Adipose tissue (tissue), 3 donors: ENCODE results near the gene TIGD4. TPM values are rescaled to one million over a fixed set of nuclear protein-coding genes. Genes with fewer than 3 reads are reported as not detected.
"Not testable (repeated sequence)": the region's sequence is repeated elsewhere in the genome, so short reads cannot be mapped to it uniquely, and the experiment has no call there.

Source experiments
- H3K27ac ChIP-seq: one replicate; pipeline ENCODE4 v1.5.1; 2013; ENCODE audit warnings: low read depth, low read length
- WGBS, 3 donors: extraction: QIAGEN DNeasy Blood & Tissue Kit; methylation state at CpG; one replicate each; pipeline ENCODE4 v1.1.7; 2013; 5-methylcytosine and 5-hydroxymethylcytosine counted together
- polyA plus RNA-seq, 3 donors: library from polyadenylated mRNA; stranded (reverse); fragments of 200-250 nt; gene quantifications; one replicate each; pipeline ENCODE4 v1.2.3, GENCODE V29; 2013
- donor health status: healthy with polysubstance abuse.
- donor health status: Bipolar disorder and iron deficiency.
- donor health status: healthy.

TIGD4 gene
- polyA plus RNA-seq, 3 donors = 0.07 to 0.09 TPM; not detected in 1

DNA sequence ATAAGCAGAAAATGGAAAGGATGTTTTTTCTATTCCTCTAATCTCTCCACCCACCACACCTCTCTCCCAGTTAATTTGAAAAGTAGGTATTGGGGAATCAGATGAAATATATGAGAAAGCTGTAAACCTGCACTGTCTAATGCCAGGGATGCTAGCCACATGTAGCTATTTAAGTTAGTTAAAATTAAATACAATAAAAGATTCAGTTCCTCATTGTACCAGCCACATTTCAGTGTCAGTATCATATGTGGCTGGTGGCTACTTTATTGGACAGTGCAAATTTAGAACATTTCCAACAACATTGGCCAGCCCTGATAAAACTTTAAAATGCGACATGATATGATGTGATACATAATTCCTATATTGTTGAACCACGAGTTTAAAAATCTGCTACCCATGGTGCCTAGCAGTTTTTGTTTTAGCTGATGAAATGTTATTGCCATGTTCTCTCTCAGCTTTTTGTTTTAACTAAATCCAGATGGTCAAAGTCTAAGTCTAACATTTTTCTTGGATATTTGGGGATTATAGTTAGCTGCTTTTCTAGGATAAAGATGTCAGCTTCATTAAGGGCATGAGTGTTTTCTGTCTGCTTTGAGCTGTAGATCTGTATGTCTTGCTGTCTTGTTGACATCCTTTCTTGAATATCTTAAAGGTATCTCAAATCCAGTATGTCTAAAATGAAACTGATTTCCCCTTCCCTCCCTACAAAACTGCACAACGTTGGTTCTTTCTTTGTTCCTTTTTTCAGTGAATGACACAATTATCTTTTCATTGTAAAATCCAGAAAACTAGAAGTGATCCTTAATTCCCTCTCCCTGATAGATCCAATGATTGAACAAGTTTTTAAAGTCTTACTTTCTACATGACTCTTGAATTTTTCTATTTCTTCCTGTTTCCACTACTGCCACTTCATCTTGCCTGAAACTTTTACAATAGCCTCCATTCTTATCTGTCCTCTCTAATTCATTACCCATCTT is 6.4 kb upstream of the TIGD4 start:
- H3K27ac ChIP-seq = no peak overlapping the region
- 62 to 64% (median 63%) methylated on average over 3 of the region's 3 CpGs for WGBS, 3 donors

DNA sequence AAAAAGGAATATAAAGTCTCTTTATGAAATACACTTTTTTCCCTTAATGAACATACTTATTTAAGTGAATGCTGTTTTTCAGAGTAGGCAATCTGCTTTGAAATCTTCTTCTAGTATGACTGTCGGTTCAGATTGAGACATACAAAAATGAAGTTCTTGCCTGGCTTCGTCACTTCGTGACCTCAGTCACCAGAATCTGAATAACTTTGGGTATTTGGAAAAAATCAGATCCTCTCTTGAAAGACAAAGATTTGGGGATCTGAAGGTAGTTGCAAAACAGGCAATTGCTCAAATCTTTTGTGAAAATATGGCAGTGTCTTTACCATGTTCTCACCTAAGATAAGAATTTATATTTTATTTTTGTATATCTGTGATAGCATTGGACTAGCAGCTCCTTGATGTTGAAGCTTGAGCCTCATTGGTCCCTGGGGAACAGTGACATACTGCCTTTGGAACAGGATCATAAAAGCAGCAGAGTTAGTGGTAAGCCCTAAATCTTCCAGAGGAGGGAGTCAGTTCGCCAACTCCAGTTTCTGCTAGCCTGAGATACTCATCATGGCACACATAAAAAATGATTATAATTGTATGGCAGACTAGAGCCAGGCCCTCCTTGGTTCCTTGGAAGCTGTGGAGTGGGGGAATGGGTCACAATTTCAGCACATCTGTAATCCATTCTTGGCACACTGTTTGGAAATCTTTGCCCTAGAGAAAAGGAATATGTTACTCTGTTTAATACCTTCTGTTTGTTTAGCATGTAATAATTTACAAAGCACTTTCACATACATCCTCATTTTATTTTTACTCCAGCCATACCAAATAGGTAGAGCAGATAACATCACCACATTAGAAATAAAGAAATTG is 5.2 kb upstream of the TIGD4 start:
- no peak overlapping the region for H3K27ac ChIP-seq
- 56 to 82% (median 69%) methylated on average over 4 of the region's 4 CpGs for WGBS, 3 donors

DNA sequence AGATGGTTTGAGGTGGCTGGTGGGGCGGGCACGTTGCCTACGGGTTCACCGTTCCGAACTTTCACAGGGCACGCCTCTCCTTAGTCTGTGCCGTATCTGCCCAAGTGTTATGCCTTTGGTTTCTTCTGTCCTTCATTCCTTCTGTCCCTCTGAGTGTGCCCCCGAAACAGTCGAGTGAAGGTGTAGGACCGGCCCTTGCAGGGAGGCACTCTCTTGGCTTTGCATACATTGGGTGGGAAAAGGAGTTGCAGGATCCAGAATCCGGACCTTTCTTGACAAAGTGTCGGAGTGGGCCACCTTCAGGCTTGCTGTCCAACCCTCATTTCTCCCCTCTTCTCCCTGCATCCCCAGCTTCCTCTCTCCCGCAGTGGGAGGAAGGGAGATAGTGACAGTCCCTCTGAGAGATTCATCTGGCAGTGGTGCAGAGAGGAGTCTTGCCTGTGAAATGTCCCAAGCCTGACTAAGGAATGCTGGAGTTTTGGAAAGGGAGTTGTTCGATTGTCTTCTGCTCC is 793 bp upstream of the TIGD4 start:
- H3K27ac ChIP-seq = no peak overlapping the region
- 0 to 4% (median 3%) methylated on average over 14 of the region's 14 CpGs for WGBS, 3 donors

DNA sequence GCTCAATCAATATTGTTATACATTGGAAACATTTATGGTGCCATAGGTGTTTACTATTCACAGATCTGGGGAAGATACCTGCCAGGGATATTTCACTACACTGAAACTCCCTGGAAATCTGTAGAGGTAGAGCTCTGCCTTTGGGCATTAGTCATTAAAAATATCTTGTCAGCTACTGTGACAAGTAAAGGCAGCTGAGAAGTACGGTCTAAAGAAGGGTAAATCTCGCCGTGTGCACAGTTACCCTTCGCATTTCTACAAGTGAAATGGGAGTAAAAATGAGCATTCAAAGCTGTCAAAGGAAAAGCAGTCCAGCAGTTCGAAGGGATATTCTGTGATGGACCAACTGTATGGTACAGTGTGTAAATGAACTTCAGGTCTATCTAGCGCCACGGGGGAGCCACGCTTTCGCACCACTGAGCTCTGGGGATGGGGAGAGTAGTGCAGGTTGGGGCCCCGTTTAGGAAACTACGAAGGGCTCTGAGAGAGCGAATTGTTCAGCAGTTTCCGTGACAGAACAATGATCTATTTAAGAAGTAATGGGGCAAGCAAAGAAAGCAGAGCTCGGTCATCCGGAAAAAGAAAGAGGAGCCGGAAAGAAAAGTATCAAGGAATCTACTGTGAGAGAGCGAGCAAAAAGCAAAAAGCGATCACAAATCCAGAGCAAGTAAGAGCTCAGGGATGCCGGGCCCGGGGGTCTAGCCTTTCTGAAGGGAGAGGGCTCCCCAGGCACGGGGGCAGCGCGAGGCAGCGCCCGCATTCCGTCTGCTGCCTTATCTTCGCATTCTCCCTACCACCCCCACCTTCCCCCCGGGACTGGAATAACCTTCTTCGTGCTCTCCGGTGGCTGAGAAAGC is 646 bp downstream of the TIGD4 start:
- WGBS, 3 donors = 1 to 2% (median 1%) methylated on average over 29 to 30 of the region's 30 CpGs
- no peak overlapping the region for H3K27ac ChIP-seq

DNA sequence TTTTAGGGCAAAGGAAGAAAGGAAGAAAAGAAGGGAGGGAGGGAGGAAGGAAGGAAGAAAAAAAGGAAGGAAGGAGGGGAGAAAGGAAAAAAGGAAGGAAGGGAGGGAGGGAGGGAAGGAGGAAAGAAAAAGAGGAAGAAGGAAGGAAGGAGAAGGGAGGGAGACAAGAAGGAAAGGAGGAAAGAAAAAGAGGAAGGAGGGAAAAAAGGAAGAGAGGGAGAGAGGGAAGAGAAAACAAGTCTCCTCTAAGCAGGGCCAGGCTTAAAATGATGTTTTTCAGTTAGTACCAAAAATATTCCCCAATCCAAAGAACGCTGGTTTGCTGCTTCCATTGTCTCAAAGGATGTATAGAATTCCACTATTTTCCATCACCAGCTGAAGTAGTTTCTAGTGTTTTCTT is 2.0 kb downstream of the TIGD4 start:
- 86 to 100% (median 95%) methylated on average over 1 of the region's 1 CpG for WGBS, 3 donors
- H3K27ac ChIP-seq = no peak overlapping the region

DNA sequence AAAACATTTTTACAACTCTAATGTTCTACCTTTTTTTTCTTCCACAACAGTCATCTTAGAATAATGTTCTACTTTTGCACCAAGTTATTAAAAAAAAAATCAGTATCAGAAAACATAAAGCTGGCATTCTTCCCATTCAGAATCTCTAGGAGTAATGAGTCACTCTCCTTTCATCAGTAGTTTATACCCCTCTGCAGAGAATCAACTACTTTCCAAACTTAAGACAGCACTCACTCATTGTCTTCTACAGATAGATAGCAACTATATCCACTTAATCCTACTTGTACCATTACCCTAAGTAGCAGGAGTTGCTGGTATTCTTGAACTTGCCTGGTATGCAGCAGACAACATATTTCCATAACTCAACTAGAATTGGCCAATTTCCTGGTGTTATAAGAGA is 3.2 kb downstream of the TIGD4 start:
- no peak overlapping the region for H3K27ac ChIP-seq

DNA sequence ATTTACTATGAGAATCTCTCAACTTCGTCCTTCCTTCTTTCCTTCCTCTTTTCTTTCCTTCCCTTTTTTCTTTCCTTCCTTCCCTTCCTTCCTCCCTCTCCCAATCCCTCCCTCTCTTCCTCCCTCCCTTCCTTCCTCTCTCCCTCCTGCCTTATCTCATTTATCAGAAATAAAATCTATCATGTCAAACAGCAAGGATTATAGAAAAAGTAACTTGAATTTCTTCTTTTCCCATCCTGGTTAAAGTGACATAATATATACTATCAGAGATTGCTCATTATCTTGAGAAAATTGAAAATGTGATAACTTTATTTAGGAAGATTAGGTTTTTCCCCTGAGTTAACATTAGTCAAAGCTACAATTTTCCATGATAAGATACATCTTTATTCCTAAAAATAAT is 5.6 kb downstream of the TIGD4 start:
- WGBS, 3 donors = 31 to 48% (median 47%) methylated on average over 1 of the region's 1 CpG
- H3K27ac ChIP-seq = no peak overlapping the region

DNA sequence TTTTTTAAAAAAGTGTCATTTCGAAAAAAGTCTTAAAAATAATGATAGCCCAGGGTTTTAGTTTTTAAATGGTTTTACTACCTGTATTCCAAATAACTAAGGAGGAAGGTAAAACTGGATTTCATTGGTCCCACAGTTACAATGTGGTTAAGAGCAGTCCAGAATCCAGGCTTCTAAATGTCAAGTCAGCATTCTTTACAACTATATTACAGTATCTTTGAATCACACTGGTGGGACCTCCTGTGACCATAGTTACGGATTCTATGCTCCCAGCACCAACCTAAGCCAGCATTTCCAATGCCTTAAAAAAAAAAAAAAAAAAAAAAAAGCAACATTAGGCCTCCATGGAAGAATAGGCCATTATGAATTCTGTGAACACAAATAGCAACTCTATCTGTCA is 6.2 kb downstream of the TIGD4 start:
- WGBS, 3 donors = 86 to 97% (median 93%) methylated on average over 2 of the region's 2 CpGs
- H3K27ac ChIP-seq = no peak overlapping the region

DNA sequence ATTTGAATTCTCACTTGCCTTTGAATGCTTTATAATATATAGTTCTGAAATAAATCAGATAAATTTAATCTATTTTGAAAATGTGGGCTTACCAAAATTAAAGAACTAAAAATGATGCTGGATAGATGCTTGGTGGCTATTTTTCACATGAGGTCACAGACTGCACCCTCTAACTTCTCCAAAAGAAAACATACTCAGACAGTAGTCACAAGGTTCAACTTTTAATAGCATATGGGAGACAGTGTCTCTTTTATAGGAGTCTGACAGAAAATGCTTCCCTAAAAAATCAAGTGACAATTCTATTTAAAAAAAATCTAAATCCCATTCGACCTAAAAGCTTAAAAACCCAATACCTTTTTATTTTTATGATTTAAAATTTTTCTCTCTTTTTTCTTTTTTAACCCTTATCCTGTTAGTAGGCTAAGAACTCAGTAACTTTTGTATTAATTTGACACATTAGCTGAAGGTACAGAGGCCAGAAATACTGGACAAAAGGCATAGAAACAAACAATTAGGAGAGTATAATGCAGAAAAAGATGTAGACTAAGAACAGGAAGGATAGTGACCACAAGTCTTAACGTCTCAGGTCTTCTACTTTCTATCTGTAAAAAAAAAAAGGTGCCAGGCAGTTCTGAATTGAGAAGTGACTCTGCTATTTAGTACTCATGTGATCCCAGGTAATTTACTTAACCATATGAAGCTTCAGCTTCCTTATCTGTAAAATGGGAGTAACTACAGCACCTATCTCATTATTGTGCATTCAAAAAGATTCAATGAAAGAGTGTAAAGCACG is 7.6 kb downstream of the TIGD4 start:
- H3K27ac ChIP-seq = no peak overlapping the region
- 50 to 62% (median 59%) methylated on average over 3 of the region's 3 CpGs for WGBS, 3 donors

DNA sequence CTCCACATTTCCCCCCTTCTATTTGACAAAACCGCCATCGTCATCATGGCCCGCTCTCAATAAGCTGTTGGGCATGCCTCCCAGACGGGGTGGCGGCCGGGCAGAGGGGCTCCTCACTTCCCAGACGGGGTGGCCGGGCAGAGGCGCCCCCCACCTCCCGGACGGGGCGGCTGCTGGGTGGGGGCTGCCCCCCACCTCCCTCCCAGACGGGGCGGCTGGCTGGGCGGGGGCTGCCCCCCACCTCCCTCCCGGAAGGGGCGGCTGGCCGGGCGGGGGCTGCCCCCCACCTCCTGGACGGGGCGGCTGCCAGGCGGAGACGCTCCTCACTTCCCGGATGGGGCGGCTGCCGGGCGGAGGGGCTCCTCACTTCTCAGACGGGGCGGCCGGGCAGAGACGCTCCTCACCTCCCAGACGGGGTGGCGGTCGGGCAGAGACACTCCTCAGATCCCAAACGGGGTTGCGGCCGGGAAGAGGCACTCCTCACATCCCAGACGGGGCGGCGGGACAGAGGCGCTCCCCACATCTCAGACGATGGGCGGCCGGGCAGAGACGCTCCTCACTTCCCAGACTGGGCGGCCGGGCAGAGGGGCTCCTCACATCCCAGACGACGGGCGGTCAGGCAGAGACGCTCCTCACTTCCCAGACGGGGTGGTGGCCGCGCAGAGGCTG is 14.3 kb downstream of the TIGD4 start:
- not testable (repeated sequence) for H3K27ac ChIP-seq
- 92 to 94% (median 92%) methylated on average over 42 to 53 of the region's 54 CpGs for WGBS, 3 donors

DNA sequence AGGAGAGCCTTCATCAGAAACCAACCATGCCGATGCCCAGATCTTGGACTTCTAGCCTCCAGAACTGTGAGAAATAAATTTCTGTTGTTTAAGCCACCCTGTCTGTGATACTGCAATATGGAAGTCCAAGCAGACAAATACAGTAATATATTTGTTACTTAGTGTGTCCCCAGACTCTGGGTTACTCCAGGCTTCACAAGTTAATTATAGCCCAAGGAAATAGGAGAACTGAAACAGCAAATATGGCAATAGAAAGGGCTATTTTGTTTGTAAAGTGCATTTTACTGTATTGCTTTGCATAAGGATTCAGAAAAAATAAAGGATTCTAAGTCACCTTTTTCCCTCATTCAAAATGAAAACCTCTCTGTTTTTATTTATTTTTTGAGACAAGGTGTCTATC is 15.7 kb downstream of the TIGD4 start:
- WGBS, 3 donors = 89 to 100% (median 95%) methylated on average over 1 of the region's 1 CpG
- H3K27ac ChIP-seq = no peak overlapping the region

DNA sequence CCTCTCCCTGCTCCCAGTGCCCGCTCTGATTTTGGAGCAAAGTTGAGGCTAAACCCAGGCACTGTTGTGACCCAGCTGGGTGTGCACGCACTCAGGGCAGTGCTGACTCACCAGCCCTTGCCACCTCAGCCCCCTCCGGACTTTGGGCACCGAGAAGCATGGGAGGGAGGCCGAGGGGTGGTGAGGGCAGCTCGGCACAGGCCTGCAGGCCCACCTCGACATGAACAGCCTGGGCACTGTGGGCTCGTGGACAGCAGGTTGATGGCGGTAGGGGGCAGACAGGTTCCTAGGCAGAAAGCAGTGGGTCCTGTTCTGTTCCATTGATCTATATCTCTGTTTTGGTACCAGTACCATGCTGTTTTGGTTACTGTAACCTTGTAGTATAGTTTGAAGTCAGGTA is 30.9 kb downstream of the TIGD4 start:
- no peak overlapping the region for H3K27ac ChIP-seq
- WGBS, 3 donors = 91 to 96% (median 94%) methylated on average over 9 of the region's 9 CpGs

DNA sequence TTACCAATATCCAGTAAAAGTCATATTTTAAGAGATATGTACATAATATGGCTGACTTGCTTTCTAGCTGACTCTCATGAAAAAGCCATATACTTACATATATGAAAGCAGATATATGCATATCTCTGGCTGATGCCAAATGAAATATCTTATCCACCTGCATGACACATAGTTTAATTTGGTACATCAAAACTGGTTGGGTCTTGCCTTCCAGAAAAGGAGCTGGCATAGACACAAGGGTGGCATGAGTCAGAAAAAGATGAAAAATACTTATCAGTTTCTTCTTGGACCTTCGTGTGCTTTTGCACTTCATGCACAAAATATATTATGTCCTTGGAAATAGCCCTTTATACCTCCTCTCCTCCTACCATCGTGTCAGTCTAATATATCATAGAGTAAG is 32.1 kb downstream of the TIGD4 start:
- WGBS, 3 donors = 51 to 64% (median 52%) methylated on average over 2 of the region's 2 CpGs
- H3K27ac ChIP-seq = no peak overlapping the region

DNA sequence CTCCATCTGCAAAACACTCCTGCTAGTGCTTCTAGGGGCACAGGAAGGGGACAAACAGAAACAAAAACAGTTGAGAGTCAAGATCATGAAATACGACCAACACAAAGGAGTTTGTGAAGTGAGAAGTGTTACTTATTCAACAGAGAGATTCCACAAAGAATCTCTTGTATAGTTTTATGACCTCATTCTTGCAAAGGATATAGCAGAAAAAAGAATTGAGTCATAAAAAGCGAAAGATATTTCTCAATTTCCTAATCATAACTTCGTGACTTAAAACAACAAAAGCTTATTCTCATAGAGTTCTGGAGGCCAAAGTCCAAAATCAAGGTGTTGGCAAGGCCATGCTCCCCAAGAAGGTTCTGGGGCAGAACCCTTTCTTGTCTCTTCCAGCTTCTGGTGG is 40.7 kb downstream of the TIGD4 start:
- WGBS, 3 donors = 30 to 55% (median 51%) methylated on average over 3 of the region's 3 CpGs
- no peak overlapping the region for H3K27ac ChIP-seq

DNA sequence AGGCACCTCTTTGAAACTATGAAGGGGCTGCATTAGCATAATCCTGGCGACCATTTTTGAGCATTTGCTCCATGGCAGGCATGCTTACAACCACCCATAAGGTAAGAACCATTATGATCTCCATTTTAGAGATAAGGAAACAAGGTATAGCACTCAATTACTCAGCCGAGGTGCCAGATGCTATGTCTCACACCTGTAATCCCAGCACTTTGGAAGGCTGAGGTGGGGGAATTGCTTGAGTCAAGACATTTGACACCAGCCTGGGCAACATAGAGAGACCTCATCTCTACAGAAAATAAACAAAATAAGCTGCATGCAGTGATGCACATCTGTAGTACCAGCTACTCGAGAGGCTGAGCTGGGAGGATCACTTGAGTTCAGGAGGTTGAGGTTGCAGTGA is 43.6 kb downstream of the TIGD4 start:
- no peak overlapping the region for H3K27ac ChIP-seq
- WGBS, 3 donors = 57 to 61% (median 58%) methylated on average over 3 of the region's 3 CpGs

DNA sequence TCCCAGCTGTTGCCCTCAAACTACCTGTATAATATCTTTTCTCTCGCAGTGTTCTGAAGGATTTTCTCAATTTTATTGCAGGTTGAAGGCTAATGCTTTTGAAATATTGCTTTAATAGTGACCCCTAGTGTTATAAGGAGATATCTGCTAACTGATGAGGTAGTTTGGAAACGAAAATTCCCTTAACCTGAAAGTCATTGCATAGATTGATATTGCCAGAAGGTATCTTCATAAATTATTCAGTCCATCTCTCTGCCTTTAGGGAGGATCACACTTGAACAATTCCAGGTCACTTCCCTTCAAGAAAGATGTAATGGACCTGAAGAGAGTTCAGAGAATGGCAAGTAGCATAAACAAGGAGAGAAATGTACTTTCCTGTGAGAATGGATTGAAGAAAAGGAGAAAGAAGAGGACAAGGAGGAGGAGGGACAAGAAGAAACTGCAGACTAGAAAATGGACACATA is 44.1 kb downstream of the TIGD4 start:
- no peak overlapping the region for H3K27ac ChIP-seq
- 6 to 13% (median 7%) methylated on average over 2 of the region's 2 CpGs for WGBS, 3 donors

DNA sequence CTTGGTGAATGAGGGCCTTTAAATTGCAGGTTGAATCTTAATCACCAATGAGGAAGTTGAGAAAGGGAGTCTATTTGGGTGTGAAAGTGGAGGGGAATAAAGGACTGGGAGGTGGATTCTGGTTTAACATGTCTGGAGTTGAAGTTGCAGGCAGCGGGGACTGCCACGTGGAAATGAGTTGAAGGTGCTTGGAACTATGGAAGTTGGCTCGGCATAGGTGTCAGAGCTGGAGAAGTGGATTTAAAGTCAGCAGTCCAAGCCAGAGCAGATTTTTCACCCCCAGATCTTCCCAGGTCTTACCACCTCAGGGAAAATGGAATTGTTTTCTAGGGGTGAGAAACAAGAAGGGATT is 44.9 kb downstream of the TIGD4 start:
- no peak overlapping the region for H3K27ac ChIP-seq
- 62 to 73% (median 70%) methylated on average over 3 of the region's 3 CpGs for WGBS, 3 donors
